HepG2 (cell line): ENCODE data around the gene GSTA5. TPM values are rescaled to one million over a fixed set of nuclear protein-coding genes. Genes with fewer than 3 reads are reported as not detected.
A peak's percentile ranks its signal among the peaks of the same experiment; 100 is the strongest.

ENCODE experiments used
- ATAC-seq: fragments of 200-7000 bp; cut with Tn5 transposase; 3 replicates; pipeline ENCODE4 v1.9.1; 2020; ENCODE audit warnings: mild to moderate bottlenecking, moderate library complexity
- BruUV-seq: library from RNA; stranded (reverse); fragments of 400-500 nt; replicated peaks from 2 replicates; lab custom pipeline; 2021; lab: Mats Ljungman, UMichigan
- CTCF ChIA-PET: fragments of 300-600 bp; formaldehyde crosslinking; extraction: SDS; loops from one replicate; lab custom pipeline; 2021; ENCODE audit warnings: low total read pairs, inconsistent platforms, low intra/inter-chr PET ratio; lab: Yijun Ruan, JAX
- POLR2A ChIA-PET: fragments of 350-600 bp; sonication (Branson Sonifier 250); formaldehyde crosslinking; loops from one replicate; lab custom pipeline; 2020; ENCODE audit warnings: antibody characterized with exemption, inconsistent platforms; lab: Yijun Ruan, JAX
- DNase-seq: peaks from one replicate; pipeline ENCODE4 v3.0.0-alpha.2; 2015; ENCODE audit warnings: low spot score
- FAIRE-seq: peaks from 3 replicates; lab custom pipeline; 2011; peaks lifted over from hg19 to GRCh38; lab: Jason Lieb, UNC
- H2AFZ ChIP-seq: one replicate; pipeline ENCODE4 v1.6.1; 2011; ENCODE audit warnings: low read length, inconsistent platforms
- H3K27ac ChIP-seq: fragments of 300-600 bp; 3 replicates; pipeline ENCODE4 v1.8.0; 2011; ENCODE audit warnings: mixed run types, mild to moderate bottlenecking, mixed read lengths, low read length, inconsistent platforms; ENCODE audit not compliant: insufficient read depth; ENCODE audit errors: extremely low read length
- H3K27me3 ChIP-seq, 2 experiments: fragments of 200-600 bp in 1 of 2; 2 replicates in 1 of 2; 3 replicates in 1 of 2; pipeline versions ENCODE4 v1.6.0 to v1.8.0; 2011; ENCODE audit warnings: low read length in 2 of 2, mild to moderate bottlenecking in 2 of 2, moderate library complexity in 2 of 2, inconsistent platforms in 1 of 2; ENCODE audit not compliant: insufficient read depth in 2 of 2, control insufficient read depth in 1 of 2
- H3K36me3 ChIP-seq, 2 experiments: fragments of 200-600 bp in 1 of 2; replicated peaks in 1 of 2; 2 replicates in 1 of 2; 3 replicates in 1 of 2; pipeline versions ENCODE4 v1.5.1 to v1.8.0; 2011; ENCODE audit warnings: low read length in 2 of 2, inconsistent platforms in 1 of 2; ENCODE audit not compliant: insufficient read depth in 2 of 2, control insufficient read depth in 1 of 2
- H3K4me1 ChIP-seq: 2 replicates; pipeline ENCODE4 v1.5.1; 2012; ENCODE audit warnings: low read length, inconsistent platforms; ENCODE audit not compliant: insufficient read depth
- H3K4me2 ChIP-seq: 2 replicates; pipeline ENCODE4 v1.6.0; 2011; ENCODE audit warnings: low read depth, low read length, inconsistent platforms
- H3K4me3 ChIP-seq, 3 experiments: fragments of 200-600 bp in 1 of 3; sonication (generic), shearing (Covaris generic) in 1 of 3; replicated peaks in 1 of 3; 2 replicates each; pipeline ENCODE4 v1.5.1; 2011 to 2016; ENCODE audit warnings: low read length in 3 of 3, inconsistent platforms in 2 of 3, low read depth in 2 of 3, mild to moderate bottlenecking in 2 of 3, control low read depth in 1 of 3, mixed read lengths in 1 of 3; ENCODE audit not compliant: insufficient read depth in 1 of 3
- H3K79me2 ChIP-seq: one replicate; pipeline ENCODE4 v1.6.1; 2011; ENCODE audit warnings: low read length, inconsistent platforms; ENCODE audit not compliant: insufficient read depth
- H3K9ac ChIP-seq: 2 replicates; pipeline ENCODE4 v1.6.0; 2011; ENCODE audit warnings: mild to moderate bottlenecking, low read depth, low read length, inconsistent platforms; ENCODE audit not compliant: insufficient read depth
- H3K9me3 ChIP-seq: 2 replicates; pipeline ENCODE4 v1.5.1; 2012; ENCODE audit warnings: mild to moderate bottlenecking, low read length
- H4K20me1 ChIP-seq: 2 replicates; pipeline ENCODE4 v1.6.0; 2011; ENCODE audit warnings: inconsistent platforms, mild to moderate bottlenecking, low read length, moderate library complexity; ENCODE audit not compliant: insufficient read depth
- ARHGAP35 ChIP-seq: sonication (generic); formaldehyde crosslinking; IDR thresholded peaks from 2 replicates; pipeline ENCODE4 v1.9.0; 2022; ENCODE audit warnings: mild to moderate bottlenecking, inconsistent platforms, moderate library complexity, missing genetic modification reagents, borderline replicate concordance
- CREB1 ChIP-seq, 2 experiments: fragments of 450-650 bp in 1 of 2; IDR thresholded peaks; 2 replicates each; pipeline ENCODE4 v1.6.1; 2016 to 2017; ENCODE audit warnings: control low read depth in 1 of 2, mild to moderate bottlenecking in 1 of 2, missing compliant biosample characterization in 1 of 2, missing genetic modification characterization in 1 of 2
- FOSL2 ChIP-seq: sonication (generic); formaldehyde crosslinking; IDR thresholded peaks from 2 replicates; pipeline ENCODE4 v1.4.0; 2020; ENCODE audit warnings: missing genetic modification reagents
- MED13 ChIP-seq: sonication (generic); formaldehyde crosslinking; IDR thresholded peaks from 2 replicates; pipeline ENCODE4 v1.5.0; 2020; ENCODE audit warnings: missing genetic modification reagents
- SIN3A ChIP-seq: IDR thresholded peaks from 2 replicates; pipeline ENCODE4 v1.6.1; 2011; ENCODE audit warnings: low read depth, mild to moderate bottlenecking, control low read depth, low read length, borderline replicate concordance
- SMYD3 ChIP-seq: sonication (generic); formaldehyde crosslinking; IDR thresholded peaks from 2 replicates; pipeline ENCODE4 v1.8.1; 2023; ENCODE audit warnings: mild to moderate bottlenecking, missing genetic modification reagents
- SNAI1 ChIP-seq: sonication (generic); formaldehyde crosslinking; IDR thresholded peaks from 2 replicates; pipeline ENCODE4 v1.5.0; 2020; ENCODE audit warnings: mild to moderate bottlenecking, missing genetic modification reagents, borderline replicate concordance
- TMF1 ChIP-seq: sonication (generic); formaldehyde crosslinking; IDR thresholded peaks from 2 replicates; pipeline ENCODE4 v1.8.1; 2022; ENCODE audit warnings: low read depth, missing genetic modification reagents
- ZMYM3 ChIP-seq: sonication (generic); formaldehyde crosslinking; IDR thresholded peaks from 2 replicates; pipeline ENCODE4 v1.5.1; 2020; ENCODE audit warnings: mild to moderate bottlenecking, missing genetic modification reagents
- ZNF337 ChIP-seq: sonication (generic); formaldehyde crosslinking; IDR thresholded peaks from 2 replicates; pipeline ENCODE4 v1.5.1; 2020; ENCODE audit warnings: missing genetic modification reagents, low read depth, mild to moderate bottlenecking, borderline replicate concordance
- ZNF766 ChIP-seq: sonication (generic); formaldehyde crosslinking; IDR thresholded peaks from 2 replicates; pipeline ENCODE4 v1.5.0; 2020; ENCODE audit warnings: missing genetic modification reagents, borderline replicate concordance
- WGBS: methylation state at CpG from one replicate; pipeline ENCODE4 v1.1.6; 2017; ENCODE audit warnings: low lambda C conversion rate; 5-methylcytosine and 5-hydroxymethylcytosine counted together
- in situ Hi-C: cut with HindIII; loops from 2 replicates; pipeline ENCODE4 v1.10.0; 2017; ENCODE audit warnings: low pct_unique_long_range_greater_than_20kb; ENCODE audit not compliant: extremely low pct_ligation_motif_present
- intact Hi-C: fragments of 100-400 bp; cut with micrococcal nuclease; formaldehyde crosslinking; loops from one replicate; pipeline ENCODE4 v1.10.0; 2022; ENCODE audit not compliant: unreplicated experiment
- polyA plus RNA-seq, 8 experiments: library from polyadenylated mRNA; depleted of rRNA in 3 of 8; stranded (reverse) in 7 of 8; unstranded in 1 of 8; fragments of >200 nt; fragmentation: Illumina TruSeq in 4 of 8; extraction: Trizol in 4 of 8; gene quantifications; 2 replicates each; pipeline versions ENCODE4 v1.2.1 to v1.2.3, GENCODE V29; 2011 to 2016; ENCODE audit warnings: low read depth in 4 of 8, missing spikeins in 1 of 8, mixed read lengths in 1 of 8; ENCODE audit not compliant: insufficient read depth in 1 of 8
- total RNA-seq, 5 experiments: library from RNA; depleted of rRNA; stranded (reverse); fragments of >200 nt; fragmentation: Illumina TruSeq; extraction: Trizol; gene quantifications; 2 replicates each; pipeline ENCODE4 v1.2.3, GENCODE V29; 2016; ENCODE audit warnings: low read depth in 1 of 5
- TF ChIP-seq, protein P1 (sequence below): sonication (generic); formaldehyde crosslinking; IDR thresholded peaks from 2 replicates; pipeline ENCODE4 v1.8.0; 2022; ENCODE audit warnings: missing genetic modification reagents, mild to moderate bottlenecking, inconsistent platforms, borderline replicate concordance

The GSTA5 gene
- total and polyA plus RNA-seq, 2 of the 13 experiments (the other 11 are each of a cell fraction or from before 2014, with no cell fraction given): not detected

DNA sequence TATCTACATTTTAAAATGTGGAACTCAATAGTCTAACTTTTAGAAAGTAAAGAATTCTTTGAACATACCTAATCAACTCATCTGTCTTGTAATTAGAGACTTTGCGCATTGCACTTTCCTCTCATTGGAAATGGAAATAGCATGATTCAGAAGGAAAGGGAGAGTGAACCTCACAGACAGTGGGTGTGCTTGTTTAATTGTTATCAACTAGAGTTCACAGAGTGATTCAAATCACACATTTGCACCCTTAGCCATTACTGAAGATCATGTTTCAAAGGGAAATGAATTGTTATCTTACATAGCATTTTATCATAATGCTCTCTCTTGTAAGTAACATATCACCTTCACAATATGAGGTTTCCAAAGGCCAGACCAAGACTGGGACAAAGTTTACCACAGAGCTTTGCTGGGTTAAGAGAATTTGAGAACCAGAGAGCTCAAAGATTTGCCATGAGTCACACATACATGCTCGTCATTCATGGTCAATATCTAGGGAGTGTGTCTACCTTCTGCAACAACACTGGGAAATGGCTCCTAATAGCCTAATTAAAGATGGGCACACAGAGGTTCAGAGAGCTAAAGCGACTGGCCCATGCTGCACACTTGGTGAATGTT lies 47.4 kb upstream of the GSTA5 start:
- CTCF ChIA-PET: no interaction called here

More for the DNA sequence above, 47.4 kb upstream of the GSTA5 start:
- Histone ChIP-seq H3K9ac (no peak overlapping the region), H4K20me1 (no peaks in the 10 kb centered on the region), H3K27ac (no peak overlapping the region), H2AFZ (no peak overlapping the region), H3K4me3 (no peak overlapping the region), H3K36me3 (no peaks in the 10 kb centered on the region), H3K9me3 (no peaks in the 10 kb centered on the region), H3K27me3 (peaks cover 0 to 3% of the 10 kb centered on the region in 2 experiments; a peak in 2 of 5 replicates), H3K4me2 (no peak overlapping the region), H3K79me2 (no peaks in the 10 kb centered on the region), H3K4me1 (no peaks in the 10 kb centered on the region)
- no peak for FAIRE-seq
- TF ChIP-seq ARHGAP35 (no peak), MED13 (no peak), SIN3A (no peak), TMF1 (CRISPR knock-in tag) (no peak), ZNF337 (CRISPR knock-in tag) (no peak), FOSL2 (peak; percentile 28; the same call in 1 of the 2 replicates), ZMYM3 (CRISPR knock-in tag) (no peak), SNAI1 (CRISPR knock-in tag) (no peak), ZNF766 (CRISPR knock-in tag) (no peak), SMYD3 (no peak), CREB1 (IDR thresholded peaks at IDR 0.05) (peak; percentile 38; the same call in 1 of the 2 replicates), CREB1 (CRISPR knock-in tag; IDR thresholded peaks at IDR 0.05) (no peak)
- TF ChIP-seq, protein P1, sequence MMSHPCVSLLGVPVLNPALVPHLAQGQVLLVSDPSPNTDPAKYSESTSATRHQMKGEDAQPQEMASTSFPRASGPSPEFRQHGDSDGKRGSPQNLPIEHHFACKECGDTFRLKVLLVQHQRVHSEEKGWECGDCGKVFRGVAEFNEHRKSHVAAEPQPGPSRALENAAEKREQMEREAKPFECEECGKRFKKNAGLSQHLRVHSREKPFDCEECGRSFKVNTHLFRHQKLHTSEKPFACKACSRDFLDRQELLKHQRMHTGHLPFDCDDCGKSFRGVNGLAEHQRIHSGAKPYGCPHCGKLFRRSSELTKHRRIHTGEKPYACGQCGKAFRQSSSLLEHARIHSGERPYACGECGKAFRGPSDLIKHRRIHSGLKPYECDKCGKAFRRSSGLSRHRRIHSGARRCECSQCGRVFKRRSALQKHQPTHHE (CRISPR knock-in tag): no peak
- BruUV-seq: no TSS peak
- WGBS: 55% methylated on average over 3 of the region's 3 CpGs
- ATAC-seq: peak; percentile 68; the same call in 2 of the 3 replicates
- intact Hi-C loops (no loop called here), in situ Hi-C loops (no loop called here)
- DNase-seq: no peak
- POLR2A ChIA-PET: no interaction called here
